IPS-11a (cell line): ENCODE results near the gene TSPAN9.

Experiments
- H3K4me3 ChIP-seq: one replicate; pipeline ENCODE4 v1.5.1; 2013; ENCODE audit warnings: low read depth, low read length, control low read depth

The TSPAN9 gene

GRCh38 chr12:3075315-3075714 is 1.9 kb upstream of the TSPAN9 start:
- no peak overlapping the region for H3K4me3 ChIP-seq

DNA sequence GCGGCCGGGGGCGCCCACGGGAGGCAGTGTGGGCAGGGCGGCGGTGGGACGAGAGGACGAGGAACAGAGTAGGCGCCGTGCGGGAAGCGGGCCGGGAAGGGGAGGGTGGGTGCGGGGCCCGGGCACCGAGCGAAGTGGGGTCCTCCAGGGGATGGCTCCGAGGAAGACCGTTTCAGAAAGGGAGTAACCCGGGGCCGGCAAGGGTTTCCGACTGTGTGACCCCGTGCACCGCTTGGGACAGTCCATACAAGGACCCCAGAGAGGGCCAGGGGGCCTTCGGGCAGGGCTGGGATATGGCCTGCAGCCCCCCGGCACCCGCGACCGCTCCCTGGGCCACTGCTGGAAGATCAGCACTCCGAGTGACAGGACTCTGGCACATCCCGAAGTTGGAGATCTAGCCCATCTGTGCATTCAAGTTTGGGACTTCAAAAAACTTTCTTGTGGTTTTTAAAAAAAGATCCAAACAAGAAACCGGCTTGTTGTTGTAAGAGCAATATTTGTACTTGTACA is 448 bp downstream of the TSPAN9 start:
- H3K4me3 ChIP-seq: peak overlapping the region; percentile 56

- peak overlapping the region; percentile 56 for H3K4me3 ChIP-seq
These were observed 1.1 kb downstream of the TSPAN9 start for GRCh38 chr12:3078086-3078820.

GRCh38 chr12:3081091-3081490 is 3.9 kb downstream of the TSPAN9 start:
- no peak overlapping the region for H3K4me3 ChIP-seq

DNA sequence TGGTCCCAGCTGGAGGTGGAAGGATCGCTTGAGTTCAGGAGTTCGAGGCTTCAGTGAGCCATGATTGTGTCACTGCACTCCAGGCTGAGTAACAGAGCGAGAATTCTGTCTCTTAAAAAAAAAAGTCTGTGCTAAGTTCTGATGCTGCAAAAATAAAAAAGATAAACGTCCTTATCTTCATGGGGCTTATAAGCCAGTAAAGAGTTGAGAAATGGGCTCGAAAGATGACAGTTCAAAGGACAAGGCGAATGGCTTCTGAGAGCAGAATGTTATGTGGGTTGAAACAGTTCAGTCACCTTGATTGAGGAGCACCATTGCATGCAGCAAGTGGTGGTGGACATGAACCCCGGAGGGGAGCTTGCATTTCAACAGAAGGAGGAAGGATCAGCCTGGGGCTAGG is 4.7 kb downstream of the TSPAN9 start:
- H3K4me3 ChIP-seq: no peak overlapping the region

DNA sequence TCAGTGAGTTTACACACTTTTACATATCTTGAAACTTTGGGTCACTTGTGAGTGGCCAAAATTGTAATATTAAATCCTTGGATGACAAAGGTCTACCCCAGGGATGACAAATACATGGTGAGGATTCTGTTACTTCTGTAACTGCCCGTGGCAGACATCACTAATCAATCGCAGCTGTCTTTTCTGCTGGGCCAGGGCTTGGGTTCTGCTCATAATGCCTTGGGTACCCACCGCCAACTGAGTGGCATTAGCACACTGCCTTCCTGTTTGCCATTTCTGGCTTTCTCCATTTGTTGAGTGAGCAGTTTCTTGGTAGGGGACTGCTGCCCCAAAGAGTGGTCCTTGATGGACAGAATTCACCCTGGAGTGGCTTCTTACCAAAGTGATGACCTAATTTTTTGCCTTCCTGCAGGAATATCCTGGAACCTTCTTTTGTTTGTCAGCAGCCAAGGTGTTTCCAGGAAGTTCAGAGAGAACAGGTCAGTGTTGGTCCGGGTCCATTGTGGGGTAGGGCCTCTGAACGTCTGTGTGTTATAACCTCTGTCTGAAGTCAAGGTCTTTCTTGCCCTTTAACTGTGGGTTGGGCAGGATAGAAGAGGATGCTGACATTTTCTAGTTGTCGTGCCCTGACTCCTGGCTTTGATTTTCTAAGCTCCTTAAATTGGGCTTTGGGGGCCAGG is 6.2 kb downstream of the TSPAN9 start:
- H3K4me3 ChIP-seq: no peak overlapping the region

GRCh38 chr12:3083921-3084347 is 6.8 kb downstream of the TSPAN9 start:
- no peak overlapping the region for H3K4me3 ChIP-seq

GRCh38 chr12:3084742-3085141 is 7.6 kb downstream of the TSPAN9 start:
- no peak overlapping the region for H3K4me3 ChIP-seq

- no peak overlapping the region for H3K4me3 ChIP-seq
These were observed 8.4 kb downstream of the TSPAN9 start for GRCh38 chr12:3085341-3086139.

DNA sequence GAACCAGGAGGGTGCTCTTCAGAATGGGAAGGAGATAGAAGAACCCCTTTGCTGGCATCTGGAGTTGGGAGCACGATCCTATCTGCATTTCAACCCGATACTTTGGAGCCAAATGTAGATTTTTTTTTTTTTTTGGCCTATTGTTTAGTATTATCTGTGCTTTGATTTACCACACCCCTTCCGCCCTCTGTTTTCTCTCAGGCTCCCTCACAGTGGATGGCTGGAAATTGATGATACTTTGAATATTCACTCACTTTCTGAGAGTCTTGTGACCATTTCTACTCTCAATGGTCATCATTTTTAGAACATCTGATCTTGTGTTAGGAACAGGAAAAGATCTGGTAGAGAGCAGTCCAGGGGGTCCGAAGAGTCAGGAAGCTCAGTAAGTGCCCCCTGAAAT is 9.0 kb downstream of the TSPAN9 start:
- no peak overlapping the region for H3K4me3 ChIP-seq

GRCh38 chr12:3086729-3087323 is 9.6 kb downstream of the TSPAN9 start:
- H3K4me3 ChIP-seq: no peak overlapping the region

GRCh38 chr12:3087758-3088650 is 10.8 kb downstream of the TSPAN9 start:
- no peak overlapping the region for H3K4me3 ChIP-seq

DNA sequence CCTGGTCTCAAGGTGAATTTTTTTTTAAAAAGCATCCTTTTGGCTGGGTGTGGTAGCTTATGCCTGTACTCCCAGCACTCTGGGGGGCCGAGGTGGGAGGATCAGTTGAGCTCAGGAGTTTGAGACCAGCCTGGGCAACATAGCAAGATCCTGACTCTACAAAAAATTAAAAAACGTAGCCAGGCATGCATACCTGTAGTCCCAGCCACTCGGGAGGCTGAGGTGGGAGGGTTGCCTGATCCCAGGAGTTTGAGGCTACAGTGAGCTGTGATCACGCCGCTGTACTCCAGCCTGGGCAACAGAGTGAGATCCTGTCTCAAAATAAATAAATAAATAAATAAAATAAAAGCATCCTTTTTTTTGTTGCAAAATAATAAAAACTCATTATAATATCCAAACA is 12.4 kb downstream of the TSPAN9 start:
- no peak overlapping the region for H3K4me3 ChIP-seq

DNA sequence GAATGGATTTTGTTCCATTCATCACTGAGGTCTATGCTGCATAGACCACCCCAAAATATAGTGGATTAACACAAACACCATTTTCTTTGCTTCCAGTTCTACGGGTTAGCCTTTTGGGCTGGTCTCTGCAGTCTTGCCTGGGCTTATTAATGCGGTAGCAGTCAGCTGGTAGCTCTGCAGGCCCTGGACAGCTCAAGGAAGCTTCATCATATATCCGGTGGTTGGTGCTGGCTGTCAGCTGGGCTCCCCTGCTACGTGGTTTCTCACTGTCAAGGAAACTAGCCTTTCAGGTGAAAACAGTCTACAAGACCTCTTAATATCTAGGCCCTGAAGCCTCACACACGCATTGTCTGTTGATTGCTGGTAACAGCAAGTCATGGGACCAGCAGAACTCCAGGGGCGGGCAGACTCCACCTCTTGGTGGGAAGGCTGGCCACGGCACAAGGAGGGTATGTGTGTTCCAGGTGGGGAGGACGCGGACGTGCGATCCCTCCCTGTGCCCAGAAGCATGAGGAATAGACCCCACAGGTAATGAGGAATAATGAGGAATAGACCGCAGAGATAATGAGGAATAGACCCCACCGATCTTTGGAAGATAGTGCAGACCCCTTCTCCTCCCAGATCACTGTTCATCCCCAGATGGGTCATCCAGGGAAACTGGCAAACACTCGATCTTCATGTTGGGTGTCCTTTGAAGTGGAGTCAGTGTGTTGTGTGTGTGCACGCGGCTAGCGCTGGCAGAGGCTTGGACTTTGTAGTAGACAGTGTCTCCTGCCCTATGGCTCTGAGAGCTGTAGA is 13.3 kb downstream of the TSPAN9 start:
- H3K4me3 ChIP-seq: no peak overlapping the region

DNA sequence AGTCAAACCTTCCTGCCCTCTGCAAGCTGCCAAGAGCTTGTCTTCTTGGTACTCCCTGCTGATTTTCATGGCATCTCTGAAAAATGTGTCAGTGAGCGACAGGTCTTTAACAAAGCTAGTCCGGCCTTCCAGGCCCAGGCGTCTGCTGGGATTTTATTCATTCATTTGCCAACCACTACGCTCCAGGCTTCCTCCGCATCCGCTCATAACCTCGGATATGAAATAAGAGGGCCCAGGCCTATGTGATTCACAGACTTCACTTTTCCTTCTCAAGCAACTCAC is 13.8 kb downstream of the TSPAN9 start:
- no peak overlapping the region for H3K4me3 ChIP-seq

- H3K4me3 ChIP-seq: no peak overlapping the region
These were observed 14.4 kb downstream of the TSPAN9 start for GRCh38 chr12:3091382-3092241.

DNA sequence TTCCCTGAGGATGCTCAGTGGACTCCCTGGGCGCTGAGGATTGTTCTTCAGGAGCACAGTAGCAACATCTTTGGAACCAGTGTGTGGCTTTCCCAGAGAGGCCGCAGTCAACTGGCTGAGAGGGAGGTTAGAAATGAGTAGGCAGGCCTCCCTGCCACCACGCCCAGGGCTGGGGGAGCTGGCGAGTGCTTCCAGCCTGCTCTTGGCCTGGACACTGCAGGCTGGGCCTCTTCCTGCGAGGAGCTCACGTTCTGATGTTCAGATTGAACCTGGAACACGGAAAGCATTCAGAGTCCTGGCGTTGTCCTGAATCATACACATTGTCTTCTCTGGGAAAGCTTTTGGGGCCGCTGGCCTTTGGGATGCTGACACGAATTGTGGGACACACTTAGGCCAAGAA is 15.6 kb downstream of the TSPAN9 start:
- H3K4me3 ChIP-seq: no peak overlapping the region

DNA sequence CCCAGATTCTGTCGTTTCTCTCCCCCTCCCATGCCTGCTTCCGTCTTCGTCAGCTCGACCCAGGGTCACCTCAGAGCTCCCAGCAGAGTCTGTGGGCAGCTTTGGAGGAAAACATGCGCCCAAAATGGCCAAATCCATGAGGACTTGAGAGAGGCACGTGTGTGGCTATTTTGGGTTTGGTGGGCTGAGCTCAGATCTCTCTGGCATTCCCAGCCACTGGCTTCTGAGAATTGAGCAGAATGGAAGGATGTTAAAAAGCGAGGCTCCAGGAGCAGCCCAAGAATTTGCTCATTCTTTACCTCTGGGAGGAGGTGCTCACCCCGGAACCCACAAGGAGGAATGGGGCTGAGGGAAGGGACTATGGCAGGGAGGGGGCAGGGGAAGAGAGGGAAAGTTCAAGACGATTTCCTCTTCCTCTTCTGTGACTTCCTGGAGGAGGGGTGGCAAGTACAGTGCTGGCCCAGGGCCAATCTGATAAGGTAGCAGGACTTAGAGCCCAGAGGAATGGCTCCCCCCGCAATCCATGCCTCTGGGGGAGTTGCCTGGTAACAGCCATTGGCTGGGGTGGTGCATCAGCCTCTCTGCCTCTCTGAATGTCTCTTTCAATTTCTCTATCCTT is 20.1 kb downstream of the TSPAN9 start:
- no peak overlapping the region for H3K4me3 ChIP-seq
